AG04450 (cell line): ENCODE measurements around the gene RNF103. TPM values are rescaled to one million over a fixed set of nuclear protein-coding genes. Genes with fewer than 3 reads are reported as not detected.
A peak's percentile ranks its signal among the peaks of the same experiment; 100 is the strongest.

Source experiments
- CTCF ChIA-PET: fragments of 300-600, 350-600 bp; formaldehyde crosslinking; extraction: SDS; loops from one replicate; lab custom pipeline; 2022; ENCODE audit warnings: antibody characterized with exemption, inconsistent platforms; lab: Charles Lee
- POLR2A ChIA-PET: fragments of 350-600 bp; formaldehyde crosslinking; extraction: SDS; loops from one replicate; lab custom pipeline; 2021; ENCODE audit warnings: antibody characterized with exemption, inconsistent platforms; lab: Yijun Ruan, JAX
- DNase-seq: peaks from one replicate; pipeline ENCODE4 v3.0.0-alpha.2; 2011; ENCODE audit warnings: low read depth, low spot score
- H3K27ac ChIP-seq: one replicate; pipeline ENCODE4 v1.5.1; 2012; ENCODE audit warnings: low read depth, low read length, control low read depth
- H3K27me3 ChIP-seq: one replicate; pipeline ENCODE4 v1.6.0; 2012; ENCODE audit warnings: low read length; ENCODE audit not compliant: control insufficient read depth, insufficient read depth
- H3K4me3 ChIP-seq: 2 replicates; pipeline ENCODE4 v1.5.1; 2011; ENCODE audit warnings: mild to moderate bottlenecking, low read depth, low read length, control low read depth
- H3K9me3 ChIP-seq: 2 replicates; pipeline ENCODE4 v1.5.1; 2012; ENCODE audit warnings: low read length; ENCODE audit not compliant: control insufficient read depth, insufficient read depth
- CTCF ChIP-seq: IDR thresholded peaks from 2 replicates; pipeline ENCODE4 v1.5.1; 2011; ENCODE audit warnings: low read depth, low read length, control low read depth, inconsistent platforms
- polyA plus RNA-seq: library from polyadenylated mRNA; depleted of rRNA; stranded (reverse); fragments of >200 nt; gene quantifications from 2 replicates; pipeline ENCODE4 v1.2.3, GENCODE V29; 2011

RNF103 gene
- polyA plus RNA-seq, 1 experiment = 17.6 TPM

- Histone ChIP-seq H3K27me3 (no peaks in the 10 kb centered on the region), H3K9me3 (no peaks in the 10 kb centered on the region), H3K4me3 (no peak overlapping the region), H3K27ac (no peak overlapping the region)
- POLR2A ChIA-PET = no interaction called here
- no peak for TF ChIP-seq CTCF
- CTCF ChIA-PET = no interaction called here
- DNase-seq = no peak
Observed at GRCh38 chr2:86577817-86578456, 45.7 kb downstream of the RNF103 start.

DNA sequence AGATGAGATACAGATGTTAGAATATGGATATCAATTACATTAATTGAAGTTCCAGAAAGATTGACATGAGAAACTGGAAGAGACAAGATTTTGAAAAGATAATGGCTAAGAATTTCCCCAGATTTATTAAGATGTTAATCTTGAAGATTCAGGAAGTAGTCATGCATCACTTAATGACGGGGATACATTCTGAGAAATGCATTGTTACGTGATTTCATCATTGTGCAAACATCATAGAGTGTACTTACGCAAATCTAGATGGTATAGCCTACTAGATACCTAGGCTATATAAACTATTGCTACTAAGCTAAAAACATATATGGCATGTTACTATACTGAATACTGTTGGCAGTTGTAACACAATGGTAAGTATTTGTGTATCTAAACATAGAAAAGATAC lies 53.6 kb downstream of the RNF103 start:
- no peak for DNase-seq
- Histone ChIP-seq H3K4me3 (no peak overlapping the region), H3K27me3 (no peaks in the 10 kb centered on the region), H3K9me3 (no peaks in the 10 kb centered on the region), H3K27ac (no peak overlapping the region)
- ChIA-PET POLR2A (no interaction called here), CTCF (interaction anchor here (0.6 kb wide), 1 partner anchor 49 kb away, joined by 8 read pairs; no protein-coding TSS in a partner anchor)
- no peak for TF ChIP-seq CTCF

GRCh38 chr2:86566821-86567190 lies 56.9 kb downstream of the RNF103 start:
- H3K4me3 ChIP-seq = no peak overlapping the region
- POLR2A ChIA-PET = no interaction called here
- no peak for TF ChIP-seq CTCF
- no peaks in the 10 kb centered on the region for H3K27me3 ChIP-seq
- no peak for DNase-seq
- CTCF ChIA-PET = no interaction called here
- no peak overlapping the region for H3K27ac ChIP-seq
- no peaks in the 10 kb centered on the region for H3K9me3 ChIP-seq

GRCh38 chr2:86566158-86566820 lies 57.4 kb downstream of the RNF103 start:
- no peak for TF ChIP-seq CTCF
- H3K27me3 ChIP-seq = no peaks in the 10 kb centered on the region
- H3K4me3 ChIP-seq = no peak overlapping the region
- no peaks in the 10 kb centered on the region for H3K9me3 ChIP-seq
- DNase-seq = no peak
- H3K27ac ChIP-seq = no peak overlapping the region
- ChIA-PET POLR2A (no interaction called here), CTCF (no interaction called here)

DNA sequence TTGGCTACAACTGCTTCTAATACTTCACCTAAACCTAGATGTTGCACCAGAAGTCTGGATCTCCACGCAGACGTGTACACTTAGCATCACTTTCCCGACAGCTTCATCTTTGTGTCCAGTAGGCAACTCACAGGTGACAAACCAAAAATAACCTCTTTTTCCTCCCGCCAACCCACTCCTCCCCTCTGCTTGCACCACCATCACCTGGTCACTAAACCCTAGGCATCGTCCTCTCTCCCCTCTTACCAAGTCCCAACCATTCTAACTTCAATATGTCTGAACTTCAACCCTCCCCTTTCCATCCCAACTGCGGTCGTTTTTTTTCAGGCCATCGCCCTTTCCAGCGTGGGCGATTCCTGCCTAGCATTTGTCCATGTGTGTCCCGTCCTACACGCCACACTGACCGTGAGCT lies 60.0 kb downstream of the RNF103 start:
- DNase-seq = no peak
- ChIA-PET POLR2A (no interaction called here), CTCF (no interaction called here)
- Histone ChIP-seq H3K9me3 (no peaks in the 10 kb centered on the region), H3K27me3 (no peaks in the 10 kb centered on the region), H3K27ac (peak overlapping the region; percentile 54), H3K4me3 (peak overlapping the region; percentile 36)
- no peak for TF ChIP-seq CTCF
